ENCODE results near the gene RTEL1.

- TF ChIP-seq POLR2A (IDR thresholded peaks at IDR 0.05) (no peak), CTCF (IDR thresholded peaks at IDR 0.05 in 8 of 11, conservative IDR thresholded peaks at IDR 0.05 in 3 of 11) (peak in 9 of 11 experiments; percentile 11 to 52 (median 35))
Measured at GRCh38 chr20:63706852-63707557, 48.9 kb downstream of the RTEL1 start.
